GM18867 (cell line): ENCODE results near the gene PUM2.

Source experiments
- ATAC-seq: cut with Tn5 transposase; IDR thresholded peaks from one replicate; pipeline ENCODE4 v1.9.1; 2021; ENCODE audit warnings: mild to moderate bottlenecking, moderate library complexity; ENCODE audit not compliant: unreplicated experiment

Gene PUM2

GRCh38 chr2:20203521-20204225, 147.0 kb downstream of the PUM2 start:
- ATAC-seq = no peak

DNA sequence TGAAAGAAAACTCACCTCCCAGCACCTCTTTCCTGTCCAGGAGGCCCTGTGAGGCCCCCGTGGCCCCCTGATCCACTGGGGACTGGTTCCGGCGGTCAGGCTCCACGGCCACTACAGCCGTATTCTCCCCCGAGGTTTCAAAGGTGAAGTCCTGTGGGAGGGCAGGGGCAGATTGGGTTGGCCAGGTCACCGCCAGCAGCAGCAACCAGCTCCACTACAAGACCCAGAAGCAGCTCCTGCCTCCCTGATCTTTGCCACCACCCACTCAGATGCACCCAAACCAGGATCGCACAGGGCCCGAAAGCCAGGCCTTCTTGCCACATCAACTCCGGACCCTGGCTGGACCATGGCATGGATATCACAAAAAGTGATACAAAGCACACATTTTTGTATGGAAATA, 147.6 kb downstream of the PUM2 start:
- no peak for ATAC-seq

- no peak for ATAC-seq
These were observed 149.0 kb downstream of the PUM2 start for GRCh38 chr2:20201671-20202070.

GRCh38 chr2:20200697-20201555, 149.7 kb downstream of the PUM2 start:
- ATAC-seq = no peak

GRCh38 chr2:20199633-20200270, 150.9 kb downstream of the PUM2 start:
- ATAC-seq = no peak

DNA sequence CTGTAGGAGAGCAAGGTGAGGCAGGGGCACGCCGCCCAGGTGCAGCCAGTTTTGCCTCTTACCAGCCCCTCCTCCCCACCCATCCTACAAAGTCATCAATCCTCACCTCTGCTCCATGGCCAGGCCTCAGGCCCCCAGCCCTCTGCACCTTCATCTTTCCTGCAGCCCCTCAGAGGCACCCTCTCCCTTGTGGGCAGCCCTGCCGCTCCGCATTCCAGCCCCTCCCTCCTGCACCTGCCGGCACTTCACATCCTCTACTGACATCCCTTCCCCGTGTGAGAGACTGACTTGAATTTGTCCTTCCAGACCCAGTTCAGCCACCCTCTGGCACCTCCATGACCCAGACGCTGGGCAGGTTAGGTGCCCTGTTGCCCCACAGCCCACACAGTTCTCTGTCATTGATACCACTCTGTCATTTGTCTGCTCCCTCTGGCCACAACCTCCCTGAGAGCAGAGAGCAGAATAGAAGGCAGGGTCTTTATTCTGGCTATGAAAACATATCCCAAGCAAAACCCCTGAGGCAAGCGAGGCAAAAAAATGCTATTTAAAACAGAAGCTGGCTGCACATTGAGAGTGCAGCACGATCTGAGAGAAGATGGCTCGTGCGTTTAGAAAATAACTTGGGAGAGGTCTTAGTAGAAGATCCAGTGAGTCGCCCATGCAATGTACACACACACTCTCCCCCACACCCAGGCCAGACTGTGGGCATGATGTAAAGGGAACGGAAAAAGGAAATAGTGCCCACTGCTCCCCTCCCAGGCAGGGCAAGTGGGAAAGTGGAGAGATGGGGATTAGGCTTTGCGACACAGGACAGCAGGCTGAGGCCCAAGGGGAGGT, 151.6 kb downstream of the PUM2 start:
- ATAC-seq = no peak
